SU-DHL-6 (cell line): ENCODE data around the gene HSPA4.

ENCODE experiments used
- H2AFZ ChIP-seq: fragments of 200-600 bp; sonication (generic); 2 replicates; pipeline ENCODE4 v1.6.1; 2014; ENCODE audit warnings: low read depth, mild to moderate bottlenecking, moderate library complexity, mixed read lengths, antibody characterized with exemption, low read length; ENCODE audit not compliant: severe bottlenecking
- H3F3A ChIP-seq: fragments of 200-600 bp; shearing (Covaris generic); 2 replicates; pipeline ENCODE4 v1.6.0; 2016; ENCODE audit warnings: antibody characterized with exemption, mild to moderate bottlenecking; ENCODE audit not compliant: insufficient read depth
- H3K27ac ChIP-seq: fragments of 200-600 bp; sonication (generic); 2 replicates; pipeline ENCODE4 v1.5.1; 2016; ENCODE audit warnings: low read depth, mild to moderate bottlenecking, low read length, moderate library complexity, mixed read lengths
- H3K27me3 ChIP-seq: fragments of 200-600 bp; sonication (generic), shearing (Covaris generic); 2 replicates; pipeline ENCODE4 v1.6.0; 2014; ENCODE audit warnings: mild to moderate bottlenecking, low read length
- H3K36me3 ChIP-seq: fragments of 200-600 bp; sonication (generic); 2 replicates; pipeline ENCODE4 v1.6.1; 2014; ENCODE audit warnings: mild to moderate bottlenecking, low read length, mixed read lengths
- H3K4me2 ChIP-seq: fragments of 300-600, 200-600 bp; shearing (Covaris generic), sonication (generic); 2 replicates; pipeline ENCODE4 v1.6.0; 2014; ENCODE audit warnings: low read length, low read depth, mild to moderate bottlenecking; ENCODE audit not compliant: poor library complexity, severe bottlenecking
- H3K4me3 ChIP-seq: fragments of 200-600 bp; sonication (generic); 2 replicates; pipeline ENCODE4 v1.5.1; 2014; ENCODE audit warnings: antibody characterized with exemption, low read length, mild to moderate bottlenecking, mixed read lengths; ENCODE audit not compliant: insufficient read depth, poor library complexity, severe bottlenecking
- H3K79me2 ChIP-seq: fragments of 200-600 bp; sonication (generic); 2 replicates; pipeline ENCODE4 v1.6.1; 2014; ENCODE audit warnings: mild to moderate bottlenecking, low read length, moderate library complexity; ENCODE audit not compliant: insufficient read depth
- H3K9ac ChIP-seq: fragments of 200-600 bp; sonication (generic); 2 replicates; pipeline ENCODE4 v1.7.0; 2014; ENCODE audit warnings: mild to moderate bottlenecking, low read length
- H3K9me2 ChIP-seq: fragments of 200-600 bp; sonication (generic); replicated peaks from 2 replicates; pipeline ENCODE4 v1.6.1; 2014; ENCODE audit warnings: low read length; ENCODE audit not compliant: insufficient read depth
- H3K9me3 ChIP-seq: fragments of 200-600 bp; sonication (generic); 2 replicates; pipeline ENCODE4 v1.6.1; 2014; ENCODE audit warnings: low read length, mixed read lengths; ENCODE audit not compliant: insufficient read depth
- H4K20me1 ChIP-seq: fragments of 200-600 bp; sonication (generic); 2 replicates; pipeline ENCODE4 v1.6.1; 2014; ENCODE audit warnings: low read depth, mild to moderate bottlenecking, antibody characterized with exemption, low read length, moderate library complexity, mixed read lengths
- CTCF ChIP-seq: fragments of 200-600 bp; sonication (generic); IDR thresholded peaks from one replicate; pipeline ENCODE4 v1.5.1; 2017; ENCODE audit warnings: antibody characterized with exemption, mild to moderate bottlenecking, low read length, moderate library complexity; ENCODE audit not compliant: insufficient read depth, poor library complexity, severe bottlenecking
- EZH2phosphoT487 ChIP-seq: fragments of 200-600 bp; sonication (generic), shearing (Covaris generic); conservative IDR thresholded peaks from 2 replicates; pipeline ENCODE4 v1.6.1; 2018; ENCODE audit warnings: mild to moderate bottlenecking, antibody characterized with exemption, low read length, moderate library complexity, mixed read lengths

The HSPA4 gene

GRCh38 chr5:133124891-133125290 is 73.1 kb downstream of the HSPA4 start:
- Histone ChIP-seq H4K20me1 (no peaks in the 10 kb centered on the region), H3K27ac (no peak overlapping the region), H3K9ac (no peak overlapping the region), H3K79me2 (no peaks in the 10 kb centered on the region), H3K4me3 (no peak overlapping the region), H3K9me3 (no peaks in the 10 kb centered on the region), H3F3A (no peaks in the 10 kb centered on the region), H3K27me3 (no peaks in the 10 kb centered on the region), H2AFZ (no peak overlapping the region), H3K4me2 (no peak overlapping the region), H3K9me2 (no peaks in the 10 kb centered on the region), H3K36me3 (no peaks in the 10 kb centered on the region)
- TF ChIP-seq CTCF (no peak), EZH2phosphoT487 (no peak)

- Histone ChIP-seq H3K9ac (no peak overlapping the region), H4K20me1 (no peaks in the 10 kb centered on the region), H3F3A (no peaks in the 10 kb centered on the region), H3K4me3 (no peak overlapping the region), H3K9me3 (no peaks in the 10 kb centered on the region), H3K4me2 (no peak overlapping the region), H3K79me2 (no peaks in the 10 kb centered on the region), H3K27ac (no peak overlapping the region), H3K9me2 (no peaks in the 10 kb centered on the region), H3K27me3 (no peaks in the 10 kb centered on the region), H3K36me3 (no peaks in the 10 kb centered on the region), H2AFZ (no peak overlapping the region)
- TF ChIP-seq EZH2phosphoT487 (no peak), CTCF (no peak)
Observed at GRCh38 chr5:133128066-133128465, 76.3 kb downstream of the HSPA4 start.

GRCh38 chr5:133129289-133129688 is 77.5 kb downstream of the HSPA4 start:
- no peaks in the 10 kb centered on the region for H3K9me3 ChIP-seq
- H3F3A ChIP-seq = no peaks in the 10 kb centered on the region
- no peak for TF ChIP-seq CTCF
- no peak for TF ChIP-seq EZH2phosphoT487
- no peak overlapping the region for H2AFZ ChIP-seq
- no peaks in the 10 kb centered on the region for H3K27me3 ChIP-seq
- no peak overlapping the region for H3K4me3 ChIP-seq
- no peaks in the 10 kb centered on the region for H3K36me3 ChIP-seq
- H4K20me1 ChIP-seq = no peaks in the 10 kb centered on the region
- H3K27ac ChIP-seq = no peak overlapping the region
- H3K79me2 ChIP-seq = no peaks in the 10 kb centered on the region
- no peak overlapping the region for H3K9ac ChIP-seq
- no peak overlapping the region for H3K4me2 ChIP-seq
- no peaks in the 10 kb centered on the region for H3K9me2 ChIP-seq
